Breast epithelium (tissue), 3 donors: ENCODE results near the gene RPS15.
A peak's percentile ranks its signal among the peaks of the same experiment; 100 is the strongest.

Source experiments
- CTCF ChIP-seq, 3 donors: fragments of 450-650 bp; IDR thresholded peaks; one replicate each; pipeline ENCODE4 v1.5.1; 2016 to 2017; ENCODE audit warnings: antibody characterized with exemption in 3 of 3, mild to moderate bottlenecking in 3 of 3, moderate library complexity in 3 of 3
- POLR2A ChIP-seq: fragments of 450-650 bp; IDR thresholded peaks from one replicate; pipeline ENCODE4 v1.6.1; 2016; ENCODE audit warnings: antibody characterized with exemption, mild to moderate bottlenecking, moderate library complexity
- POLR2AphosphoS5 ChIP-seq, 3 donors: sonication (generic); formaldehyde crosslinking; IDR thresholded peaks; one replicate each; pipeline ENCODE4 v1.6.1; 2017; ENCODE audit warnings: antibody characterized with exemption in 3 of 3

- no peak for TF ChIP-seq CTCF (IDR thresholded peaks at IDR 0.05)
- TF ChIP-seq POLR2A, result no peak
- peak in 2 of 3 donors; percentile 9 to 22 for TF ChIP-seq POLR2AphosphoS5 (IDR thresholded peaks at IDR 0.05)
Observed at GRCh38 chr19:1408300-1409203, 29.6 kb upstream of the RPS15 start.
